Brain microvascular endothelial cell (primary cell): Measurements from ENCODE around the gene AKAP8.

Experiments
- DNase-seq: peaks from one replicate; pipeline ENCODE4 v3.0.0-alpha.2; 2020
- H3K27ac ChIP-seq: fragments of 250-450 bp; sonication (Bioruptor Pico); 2 replicates; pipeline ENCODE4 v1.5.1; 2020; ENCODE audit warnings: mild to moderate bottlenecking, moderate library complexity
- H3K27me3 ChIP-seq: fragments of 250-450 bp; sonication (Bioruptor Pico); replicated peaks from 2 replicates; pipeline ENCODE4 v1.5.1; 2020; ENCODE audit warnings: mild to moderate bottlenecking
- H3K36me3 ChIP-seq: fragments of 250-450 bp; sonication (Bioruptor Pico); replicated peaks from 2 replicates; pipeline ENCODE4 v1.5.1; 2020; ENCODE audit warnings: mild to moderate bottlenecking
- H3K4me3 ChIP-seq: 2 replicates; pipeline ENCODE4 v1.5.1; 2011; ENCODE audit warnings: low read depth, mild to moderate bottlenecking, control low read depth, low read length, moderate library complexity
- CTCF ChIP-seq: IDR thresholded peaks from 2 replicates; pipeline ENCODE4 v1.5.1; 2011; ENCODE audit warnings: low read depth, mild to moderate bottlenecking, moderate library complexity, low read length, control low read depth, inconsistent platforms; ENCODE audit errors: missing control alignments
- in situ Hi-C: cut with HindIII; loops from 2 replicates; pipeline ENCODE4 v1.10.0; 2017; ENCODE audit warnings: low sequenced_read_pairs, low pct_ligation_motif_present

AKAP8 gene

GRCh38 chr19:15421136-15421695 lies 41.6 kb upstream of the AKAP8 start:
- no peak for TF ChIP-seq CTCF

GRCh38 chr19:15419413-15420025 lies 39.9 kb upstream of the AKAP8 start:
- no peaks in the 10 kb centered on the region for H3K27me3 ChIP-seq
- H3K36me3 ChIP-seq, result peaks cover 23% of the 10 kb centered on the region
- DNase-seq, result no peak
- in situ Hi-C loops, result no loop called here
- H3K27ac ChIP-seq, result no peak overlapping the region
- H3K4me3 ChIP-seq, result peak overlapping the region; percentile 51
- no peak for TF ChIP-seq CTCF

More at GRCh38 chr19:15421136-15421695, 41.6 kb upstream of the AKAP8 start:
- Histone ChIP-seq H3K27me3 (no peaks in the 10 kb centered on the region), H3K27ac (no peak overlapping the region), H3K36me3 (peaks cover 31% of the 10 kb centered on the region), H3K4me3 (no peak overlapping the region)
- no peak for DNase-seq
- in situ Hi-C loops, result no loop called here

GRCh38 chr19:15418579-15419412 lies 39.2 kb upstream of the AKAP8 start, which contains the start of gene AKAP8L:
TSS of gene AKAP8L (minus strand) at chr19:15418988. CDS start at chr19:15418923, 65 bp downstream.
- in situ Hi-C loops, result no loop called here
- no peaks in the 10 kb centered on the region for H3K27me3 ChIP-seq
- peak within 1 kb of the TSS; percentile 86 for H3K27ac ChIP-seq
- peak within 1 kb of the TSS; percentile 97 for H3K4me3 ChIP-seq
- H3K36me3 ChIP-seq, result peaks cover 16% of the 10 kb centered on the region
- DNase-seq, result peak; percentile 100
- peak; percentile 91 for TF ChIP-seq CTCF

- in situ Hi-C loops, result no loop called here
- peak; percentile 19 for DNase-seq
- H3K27ac ChIP-seq, result peak overlapping the region; percentile 86
- peak overlapping the region; percentile 97 for H3K4me3 ChIP-seq
- no peaks in the 10 kb centered on the region for H3K27me3 ChIP-seq
- TF ChIP-seq CTCF, result no peak
- peaks cover 10% of the 10 kb centered on the region for H3K36me3 ChIP-seq
Observed at GRCh38 chr19:15418231-15418578, 38.6 kb upstream of the AKAP8 start.

- H3K36me3 ChIP-seq, result peaks cover 7% of the 10 kb centered on the region
- H3K27ac ChIP-seq, result peak overlapping the region; percentile 86
- DNase-seq, result no peak
- H3K4me3 ChIP-seq, result peak overlapping the region; percentile 97
- TF ChIP-seq CTCF, result no peak
- in situ Hi-C loops, result no loop called here
- H3K27me3 ChIP-seq, result no peaks in the 10 kb centered on the region
Observed at GRCh38 chr19:15417699-15418098, 38.1 kb upstream of the AKAP8 start.
